ENCODE results near the gene BMP8A. TPM values are rescaled to one million over a fixed set of nuclear protein-coding genes. Genes with fewer than 3 reads are reported as not detected.
A peak's percentile ranks its signal among the peaks of the same experiment; 100 is the strongest.

Gene BMP8A
- total RNA-seq, 1 donor from 2014 or later: 0.58 TPM

DNA sequence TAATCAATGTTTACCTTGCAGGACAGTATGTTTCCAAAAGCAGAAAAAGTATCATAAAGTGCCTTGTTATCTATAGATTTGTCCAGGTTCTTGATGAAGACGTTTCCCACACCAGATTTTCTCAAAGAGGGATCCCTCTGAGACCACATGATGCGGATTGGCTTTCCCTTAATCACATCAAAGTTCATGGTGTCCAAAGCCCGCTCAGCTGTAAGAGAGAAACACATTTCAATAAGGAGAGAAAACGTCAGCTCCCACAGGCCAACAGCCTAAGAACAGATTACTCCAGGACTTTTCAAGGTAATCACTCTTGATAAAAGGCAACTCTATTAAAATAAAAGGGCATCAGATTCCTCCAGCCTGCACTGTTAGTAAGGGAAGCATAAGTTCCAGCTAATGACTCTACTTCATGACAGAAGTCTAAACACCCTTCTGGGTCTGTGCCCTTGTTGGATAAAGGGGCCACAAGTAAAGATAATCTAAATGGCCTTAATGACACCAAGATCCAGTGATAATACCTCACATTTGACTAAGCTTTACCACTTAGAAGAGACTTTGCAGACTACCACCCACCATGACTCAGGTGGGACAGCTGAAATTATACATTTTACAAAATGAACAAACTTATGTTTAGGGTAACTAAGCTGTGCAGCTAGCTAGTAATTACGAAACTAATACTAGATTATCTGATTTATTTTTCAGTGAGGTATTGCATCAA lies 81.1 kb downstream of the BMP8A start:
- Histone ChIP-seq H3K36me3 (ENCODE audit: control insufficient read depth, insufficient read depth, low read length) (peaks cover 1% of the 10 kb centered on the region), H3K27me3 (ENCODE audit: control insufficient read depth, insufficient read depth, low read length) (no peaks in the 10 kb centered on the region), H3K4me3 (ENCODE audit: low read depth, low read length) (no peak overlapping the region)
- TF ChIP-seq, protein P1, sequence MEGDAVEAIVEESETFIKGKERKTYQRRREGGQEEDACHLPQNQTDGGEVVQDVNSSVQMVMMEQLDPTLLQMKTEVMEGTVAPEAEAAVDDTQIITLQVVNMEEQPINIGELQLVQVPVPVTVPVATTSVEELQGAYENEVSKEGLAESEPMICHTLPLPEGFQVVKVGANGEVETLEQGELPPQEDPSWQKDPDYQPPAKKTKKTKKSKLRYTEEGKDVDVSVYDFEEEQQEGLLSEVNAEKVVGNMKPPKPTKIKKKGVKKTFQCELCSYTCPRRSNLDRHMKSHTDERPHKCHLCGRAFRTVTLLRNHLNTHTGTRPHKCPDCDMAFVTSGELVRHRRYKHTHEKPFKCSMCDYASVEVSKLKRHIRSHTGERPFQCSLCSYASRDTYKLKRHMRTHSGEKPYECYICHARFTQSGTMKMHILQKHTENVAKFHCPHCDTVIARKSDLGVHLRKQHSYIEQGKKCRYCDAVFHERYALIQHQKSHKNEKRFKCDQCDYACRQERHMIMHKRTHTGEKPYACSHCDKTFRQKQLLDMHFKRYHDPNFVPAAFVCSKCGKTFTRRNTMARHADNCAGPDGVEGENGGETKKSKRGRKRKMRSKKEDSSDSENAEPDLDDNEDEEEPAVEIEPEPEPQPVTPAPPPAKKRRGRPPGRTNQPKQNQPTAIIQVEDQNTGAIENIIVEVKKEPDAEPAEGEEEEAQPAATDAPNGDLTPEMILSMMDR (IDR thresholded peaks at IDR 0.05; ENCODE audit: insufficient read depth, low read length, poor library complexity, severe bottlenecking): no peak
- no peak for DNase-seq (ENCODE audit: low read depth)

DNA sequence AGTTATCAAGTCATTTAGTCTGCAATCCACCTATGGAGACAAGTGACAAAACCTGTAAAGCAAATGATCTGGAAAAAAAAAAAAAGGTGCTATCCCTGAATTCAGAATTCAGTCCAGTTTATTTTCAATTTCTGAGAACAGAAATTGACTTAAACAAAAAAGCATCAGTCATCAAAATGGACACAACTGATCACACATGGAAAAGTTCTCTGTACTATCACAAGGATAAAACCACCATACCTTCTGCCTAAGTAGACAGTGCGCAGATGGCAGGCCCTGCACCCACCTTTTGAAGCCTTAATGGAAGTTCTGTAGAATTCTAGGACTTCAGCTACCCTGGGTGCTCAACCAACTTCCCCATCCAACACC lies 81.6 kb downstream of the BMP8A start:
- peaks cover 1% of the 10 kb centered on the region for H3K36me3 ChIP-seq (ENCODE audit: control insufficient read depth, insufficient read depth, low read length)
- no peak overlapping the region for H3K4me3 ChIP-seq (ENCODE audit: low read depth, low read length)
- H3K27me3 ChIP-seq (ENCODE audit: control insufficient read depth, insufficient read depth, low read length): no peaks in the 10 kb centered on the region
- TF ChIP-seq, protein P1 (IDR thresholded peaks at IDR 0.05; ENCODE audit: insufficient read depth, low read length, poor library complexity, severe bottlenecking): no peak
- DNase-seq (ENCODE audit: low read depth): no peak

DNA sequence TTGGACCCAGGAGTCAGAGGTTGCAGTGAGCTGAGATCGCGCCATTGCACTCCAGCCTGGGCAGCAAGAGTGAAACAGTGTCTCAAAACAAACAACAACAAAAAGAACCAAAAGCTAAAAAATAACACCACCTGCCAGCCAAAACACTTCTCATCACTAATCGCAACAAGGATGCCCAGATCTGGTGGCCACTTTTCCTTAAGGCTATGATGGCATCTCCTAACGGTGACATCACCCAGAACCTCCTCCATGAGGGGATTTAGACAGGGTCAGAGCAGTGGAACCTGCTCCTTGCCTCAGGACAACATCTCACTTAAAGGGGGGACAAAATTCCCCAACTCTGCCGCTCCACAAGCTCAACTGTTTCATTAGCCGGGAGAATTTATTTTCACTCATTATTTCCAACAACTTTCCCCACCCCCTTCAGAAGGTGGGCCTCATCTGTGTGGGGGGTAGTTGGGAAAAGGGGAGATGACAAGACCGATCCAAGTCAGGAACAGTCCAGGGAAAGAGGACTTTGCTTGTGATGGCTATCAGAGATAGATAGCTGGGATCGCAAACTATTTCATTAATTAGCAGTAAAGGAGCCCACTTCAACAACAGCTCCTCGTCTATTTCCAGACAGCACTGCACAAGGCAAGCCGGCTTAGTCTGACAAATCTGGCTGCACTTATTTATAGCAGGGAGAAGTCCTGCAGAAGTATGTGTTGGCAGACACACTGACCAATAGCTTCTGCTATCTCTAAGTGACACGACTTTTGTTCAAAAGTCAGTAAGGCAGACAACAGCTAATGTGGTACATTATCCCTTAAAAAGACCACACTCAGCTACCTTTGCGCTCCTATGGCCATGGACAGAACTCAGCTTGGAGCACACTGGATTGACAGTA lies 82.5 kb downstream of the BMP8A start:
- Histone ChIP-seq H3K36me3 (ENCODE audit: control insufficient read depth, insufficient read depth, low read length) (peaks cover 1% of the 10 kb centered on the region), H3K4me3 (ENCODE audit: low read depth, low read length) (peak overlapping the region; percentile 89), H3K27me3 (ENCODE audit: control insufficient read depth, insufficient read depth, low read length) (no peaks in the 10 kb centered on the region)
- TF ChIP-seq, protein P1 (IDR thresholded peaks at IDR 0.05; ENCODE audit: insufficient read depth, low read length, poor library complexity, severe bottlenecking): no peak
- DNase-seq (ENCODE audit: low read depth): no peak

DNA sequence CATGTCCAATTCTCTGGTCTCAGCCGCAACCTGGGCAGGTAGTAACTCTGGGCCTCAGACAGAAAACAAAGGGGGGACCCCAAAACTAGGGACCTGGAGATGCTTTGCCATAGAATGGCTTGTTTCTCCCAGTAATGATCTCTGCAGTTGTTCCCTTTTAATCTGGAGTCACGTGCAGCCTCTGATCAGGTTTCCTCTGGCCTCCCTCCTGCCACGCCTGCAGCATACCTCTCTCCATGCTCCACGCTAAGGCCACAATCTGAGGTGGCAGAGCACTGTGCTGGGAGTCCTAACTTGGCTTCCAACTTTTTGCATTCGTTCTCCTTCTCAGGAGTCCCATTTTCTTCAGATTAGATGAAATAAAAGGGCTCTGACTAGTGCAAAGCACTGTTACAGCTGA lies 83.2 kb downstream of the BMP8A start:
- TF ChIP-seq, protein P1 (IDR thresholded peaks at IDR 0.05; ENCODE audit: insufficient read depth, low read length, poor library complexity, severe bottlenecking): no peak
- peak overlapping the region; percentile 89 for H3K4me3 ChIP-seq (ENCODE audit: low read depth, low read length)
- no peak for DNase-seq (ENCODE audit: low read depth)
- peaks cover 1% of the 10 kb centered on the region for H3K36me3 ChIP-seq (ENCODE audit: control insufficient read depth, insufficient read depth, low read length)
- no peaks in the 10 kb centered on the region for H3K27me3 ChIP-seq (ENCODE audit: control insufficient read depth, insufficient read depth, low read length)

Other genes starting within 250 kb of the BMP8A start
- gene PABPC4, start 85.2 kb downstream of the BMP8A start, total RNA-seq: 241 and 272 TPM in 2 replicates
- 3.4 and 4.8 TPM in 2 replicates for gene HEYL, start 148.0 kb downstream of the BMP8A start, total RNA-seq
- gene NT5C1A, start 180.5 kb downstream of the BMP8A start, total RNA-seq: not detected in 2 replicates
- 0.27 and 0.84 TPM in 2 replicates for gene HPCAL4, start 199.8 kb downstream of the BMP8A start, total RNA-seq
- 58.2 and 60.0 TPM in 2 replicates for gene PPIE, start 247.2 kb downstream of the BMP8A start, total RNA-seq